Measurements from ENCODE around the gene PPM1N.
A peak's percentile ranks its signal among the peaks of the same experiment; 100 is the strongest.

PPM1N gene

GRCh38 chr19:45498411-45499195 is at the start of gene PPM1N:
PPM1N (plus strand) TSS chr19:45498443; CDS start chr19:45498473, 30 bp downstream.
- DNase-seq = peak in 5 of 56 donors; percentile 2 to 27 (median 6)

- no peak for DNase-seq
These were observed 49.4 kb upstream of the PPM1N start for GRCh38 chr19:45448887-45449299.

- DNase-seq = no peak
These were observed 48.3 kb upstream of the PPM1N start for GRCh38 chr19:45450012-45450333.

GRCh38 chr19:45451131-45451849 is 47.0 kb upstream of the PPM1N start:
- peak in 5 of 56 donors; percentile 17 to 56 (median 39) for DNase-seq

GRCh38 chr19:45451850-45452387 is 46.3 kb upstream of the PPM1N start:
- DNase-seq = no peak

GRCh38 chr19:45455707-45456499 is 42.3 kb upstream of the PPM1N start:
- peak in 11 of 56 donors; percentile 5 to 45 (median 18) for DNase-seq

GRCh38 chr19:45456500-45456815 is 41.8 kb upstream of the PPM1N start:
- no peak for DNase-seq

GRCh38 chr19:45457776-45458175 is 40.5 kb upstream of the PPM1N start:
- no peak for DNase-seq

- no peak for DNase-seq
These were observed 37.4 kb upstream of the PPM1N start for GRCh38 chr19:45460807-45461347.

- no peak for DNase-seq
These were observed 36.1 kb upstream of the PPM1N start for GRCh38 chr19:45462174-45462573.

- no peak for DNase-seq
These were observed 35.0 kb upstream of the PPM1N start for GRCh38 chr19:45463241-45463640.

- DNase-seq = no peak
These were observed 34.0 kb upstream of the PPM1N start for GRCh38 chr19:45464274-45464673.

GRCh38 chr19:45464852-45465441 is 33.3 kb upstream of the PPM1N start:
- no peak for DNase-seq

GRCh38 chr19:45467115-45467455 is 31.2 kb upstream of the PPM1N start:
- no peak for DNase-seq

GRCh38 chr19:45467456-45468158 is 30.6 kb upstream of the PPM1N start, which contains the start of gene FOSB:
FOSB (plus strand) TSS chr19:45467996; CDS start chr19:45468587, 591 bp downstream.
- DNase-seq = peak; percentile 61 to 99 (median 92)

GRCh38 chr19:45468159-45468651 is 30.0 kb upstream of the PPM1N start:
- DNase-seq = peak in 4 of 56 donors; percentile 7 to 44 (median 28)

- DNase-seq = no peak
These were observed 29.5 kb upstream of the PPM1N start for GRCh38 chr19:45468803-45469131.

- peak; percentile 28 to 92 (median 80) for DNase-seq
These were observed 28.9 kb upstream of the PPM1N start for GRCh38 chr19:45469132-45469944.

Measured in amygdala (tissue), 56 donors.